DMS79 (cell line): ENCODE measurements around the gene MYOZ3.
A peak's percentile ranks its signal among the peaks of the same experiment; 100 is the strongest.

ENCODE experiments used
- DNase-seq: peaks from one replicate; lab custom pipeline; 2025; lab: John Stamatoyannopoulos, UW

MYOZ3 gene

DNA sequence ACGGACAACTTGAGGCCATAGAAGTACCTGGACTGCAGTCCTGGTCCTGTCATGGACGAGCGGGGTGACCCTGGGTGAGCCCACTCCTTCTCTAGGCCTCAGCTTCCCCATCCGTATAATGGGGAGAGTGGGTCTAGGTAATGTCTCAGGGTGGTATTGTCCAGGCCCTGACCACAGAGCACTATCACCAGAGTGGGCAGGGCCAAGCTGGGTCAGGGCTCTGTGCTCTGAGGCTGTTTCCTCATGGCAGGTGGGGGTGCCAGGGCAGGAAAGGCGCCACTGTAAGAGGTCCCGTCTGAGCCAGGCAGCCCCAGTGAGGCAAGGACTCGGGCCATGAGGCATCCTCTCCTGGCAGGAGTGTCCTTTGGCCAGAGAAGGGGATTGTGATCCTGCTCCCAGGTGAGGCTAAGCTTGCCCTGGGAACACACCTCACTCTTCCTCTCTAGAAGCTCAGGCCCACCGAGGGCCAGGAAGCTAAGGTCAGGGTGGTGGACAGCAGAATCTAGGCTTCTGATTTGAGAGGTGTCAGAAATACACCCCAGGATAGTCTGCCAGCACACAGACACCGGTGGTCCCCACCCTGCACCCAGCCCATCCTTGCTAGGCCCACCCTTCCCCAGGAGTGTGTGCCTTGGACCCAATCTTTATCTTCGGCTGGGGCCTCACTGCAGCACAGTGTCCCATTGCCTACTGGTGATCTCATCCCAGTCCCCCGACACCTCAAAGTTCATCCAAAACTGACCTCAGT lies 1.5 kb upstream of the MYOZ3 start:
- no peak for DNase-seq

DNA sequence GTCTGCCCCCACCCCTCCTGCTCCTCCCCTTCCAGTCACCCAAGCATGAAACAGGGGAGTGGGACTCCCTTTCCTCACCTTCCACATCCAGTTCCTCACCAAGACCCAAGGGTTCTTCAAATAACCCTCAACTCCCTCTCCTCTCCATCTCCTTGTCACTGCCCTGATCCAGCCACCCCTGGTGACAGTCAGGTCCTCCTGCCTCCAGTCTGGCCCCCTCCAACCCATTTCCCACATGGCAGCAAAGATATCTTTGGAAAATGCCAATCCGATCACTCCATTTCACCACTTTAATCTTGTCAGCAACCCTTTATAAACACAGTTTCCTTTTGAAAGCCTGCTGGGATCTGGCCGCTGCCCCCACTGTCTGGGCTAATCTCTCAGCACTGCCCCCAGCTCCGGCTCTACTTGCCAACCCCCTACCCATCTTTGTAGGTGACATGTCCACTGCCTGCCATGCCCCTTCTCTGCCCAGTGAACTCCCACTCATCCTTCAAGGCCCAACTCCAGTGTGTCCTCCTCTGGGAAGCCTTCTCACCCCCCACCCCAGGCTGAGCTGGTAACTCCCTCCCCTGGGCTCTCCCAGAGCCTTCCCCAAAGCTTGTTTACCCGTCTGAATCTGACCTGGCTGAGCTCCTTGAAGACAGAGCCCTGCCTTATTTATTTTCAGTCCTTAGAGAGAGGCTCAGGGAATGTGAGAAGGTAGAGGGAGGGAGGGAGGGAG lies 781 bp upstream of the MYOZ3 start:
- DNase-seq: no peak

DNA sequence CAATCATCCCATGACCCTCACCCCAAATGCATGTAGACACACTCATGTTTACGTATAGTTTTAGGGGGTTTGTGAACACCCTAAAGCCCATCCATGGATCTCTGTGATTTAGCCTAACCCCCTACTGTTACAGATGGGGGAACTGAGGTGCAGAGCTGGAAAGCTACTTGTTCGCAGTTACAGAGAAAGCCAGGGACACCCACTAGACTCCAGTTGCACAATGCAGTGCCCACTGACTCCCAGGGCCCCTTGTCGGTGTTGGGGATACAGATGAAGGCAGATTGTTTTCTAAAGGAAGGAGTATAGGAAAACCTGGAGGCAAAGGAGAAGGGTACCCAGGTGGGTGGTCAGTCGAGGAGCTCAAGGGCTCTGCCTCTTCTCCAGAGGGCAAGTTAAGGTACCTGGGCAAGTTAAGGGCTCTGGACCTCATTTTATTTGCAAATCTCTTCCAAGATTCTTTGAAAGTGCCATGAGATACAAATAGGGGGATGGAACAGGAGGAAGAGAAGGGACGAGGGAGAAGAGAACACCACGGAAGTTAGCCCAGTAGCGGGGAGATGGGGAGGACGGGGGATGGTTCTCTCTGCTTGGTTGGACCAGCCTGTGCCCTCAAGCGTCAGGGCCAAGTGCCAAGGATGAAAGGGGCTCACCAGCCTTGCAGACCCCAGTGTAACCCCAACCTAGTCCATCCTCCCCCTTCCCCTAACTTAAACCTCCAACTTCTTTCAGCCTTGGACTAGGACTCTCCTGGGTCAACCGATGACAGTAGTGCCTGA lies 958 bp downstream of the MYOZ3 start:
- DNase-seq: no peak

DNA sequence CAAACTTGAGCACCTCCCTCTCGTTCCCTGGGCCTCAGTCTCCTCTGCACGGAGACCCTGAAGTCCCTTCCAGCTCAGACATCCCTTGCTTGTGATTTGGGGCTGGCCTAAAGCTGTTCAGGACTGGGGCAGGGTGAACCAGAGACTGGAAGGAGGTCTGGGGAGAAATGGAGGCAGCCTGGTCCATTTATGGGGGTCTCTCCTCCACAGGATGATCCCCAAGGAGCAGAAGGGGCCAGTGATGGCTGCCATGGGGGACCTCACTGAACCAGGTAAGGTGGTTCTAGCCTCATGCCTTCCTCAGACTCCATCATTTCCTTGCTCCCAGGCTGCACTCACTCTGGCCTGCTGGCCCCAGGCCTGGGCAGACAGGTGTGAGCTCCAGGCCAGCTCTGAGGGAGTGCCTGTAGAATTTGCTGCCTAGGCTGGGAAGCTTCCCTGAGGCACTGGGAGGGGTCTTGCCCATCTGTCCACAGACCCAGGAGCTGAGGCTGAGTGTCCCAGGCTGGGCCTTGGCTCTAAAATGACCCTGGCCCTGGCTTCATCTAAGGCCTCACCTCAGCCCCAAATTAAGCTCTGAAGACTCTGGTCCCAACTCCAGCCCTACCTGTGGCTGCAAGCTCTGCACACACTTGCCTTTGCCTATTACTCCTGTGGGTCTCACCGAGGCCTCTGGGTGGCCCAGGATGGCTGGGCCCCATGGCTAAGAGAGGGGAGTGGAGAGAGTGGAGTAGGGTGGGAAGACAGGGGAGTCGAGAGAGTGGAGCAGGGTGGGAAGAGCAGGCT lies 1.9 kb downstream of the MYOZ3 start:
- DNase-seq: no peak

DNA sequence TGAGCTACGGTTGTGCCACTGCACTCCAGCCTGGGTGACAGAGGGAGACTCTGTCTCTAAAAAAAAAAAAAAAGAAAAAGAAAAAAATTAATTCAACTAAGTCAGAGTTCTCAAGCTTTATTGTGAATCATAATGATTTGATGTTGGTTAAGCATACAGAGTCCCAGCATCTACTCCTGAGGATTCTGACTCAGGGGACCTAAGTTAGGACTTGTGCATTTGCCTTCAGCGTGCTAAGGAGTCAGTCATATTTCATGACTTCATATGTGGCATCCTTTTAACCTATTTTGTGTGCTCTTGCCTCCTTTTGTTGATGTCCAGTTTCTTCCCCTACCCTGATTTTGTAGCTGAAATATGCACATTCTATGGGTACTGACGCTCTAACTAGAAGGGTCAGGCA lies 2.9 kb downstream of the MYOZ3 start:
- no peak for DNase-seq

DNA sequence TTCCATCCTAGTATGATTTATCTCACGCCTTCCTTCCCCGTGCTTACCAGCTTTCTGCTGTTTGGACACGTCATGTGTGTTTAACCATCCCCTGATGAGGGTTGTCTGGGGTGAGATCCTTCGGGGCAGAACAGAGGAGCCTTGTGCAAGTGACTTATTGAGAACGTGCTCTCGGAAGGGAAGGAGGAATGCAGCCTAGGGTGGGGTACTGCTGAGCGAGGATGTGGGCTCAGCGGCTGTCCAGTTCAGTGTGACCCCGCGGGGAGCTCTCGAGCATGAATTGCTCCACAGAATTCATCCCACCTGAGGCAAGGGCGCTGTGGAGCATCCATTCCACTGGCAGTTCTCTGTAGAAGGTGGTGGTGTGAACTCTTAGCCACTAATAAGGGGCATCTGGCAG lies 4.0 kb downstream of the MYOZ3 start:
- no peak for DNase-seq

DNA sequence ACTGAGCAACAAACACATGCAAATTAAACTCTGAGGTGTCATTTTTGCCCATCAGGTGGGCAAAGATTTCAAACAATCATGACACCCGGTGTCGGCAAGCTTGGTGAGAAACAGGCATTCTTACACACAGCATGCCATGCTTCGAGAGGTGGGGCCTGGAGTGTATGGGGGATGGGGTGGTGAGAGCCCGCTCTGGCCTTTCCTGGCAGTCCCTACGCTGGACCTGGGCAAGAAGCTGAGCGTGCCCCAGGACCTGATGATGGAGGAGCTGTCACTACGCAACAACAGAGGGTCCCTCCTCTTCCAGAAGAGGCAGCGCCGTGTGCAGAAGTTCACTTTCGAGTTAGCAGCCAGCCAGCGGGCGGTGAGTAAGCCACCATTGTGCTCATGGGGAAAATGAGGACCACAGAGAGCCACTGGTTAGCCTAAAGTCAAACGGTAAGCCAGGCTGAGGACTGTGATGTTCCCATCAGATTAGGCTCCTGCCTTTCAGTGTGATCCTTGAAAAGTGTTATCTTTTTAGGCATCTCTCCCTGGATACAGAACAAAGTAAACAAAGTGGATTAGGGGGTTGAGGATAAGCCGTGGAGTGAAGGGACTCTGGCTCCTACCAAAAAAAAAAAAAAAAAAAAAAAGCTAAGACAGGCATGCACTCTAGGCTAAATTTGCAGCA lies 9.4 kb downstream of the MYOZ3 start:
- no peak for DNase-seq

DNA sequence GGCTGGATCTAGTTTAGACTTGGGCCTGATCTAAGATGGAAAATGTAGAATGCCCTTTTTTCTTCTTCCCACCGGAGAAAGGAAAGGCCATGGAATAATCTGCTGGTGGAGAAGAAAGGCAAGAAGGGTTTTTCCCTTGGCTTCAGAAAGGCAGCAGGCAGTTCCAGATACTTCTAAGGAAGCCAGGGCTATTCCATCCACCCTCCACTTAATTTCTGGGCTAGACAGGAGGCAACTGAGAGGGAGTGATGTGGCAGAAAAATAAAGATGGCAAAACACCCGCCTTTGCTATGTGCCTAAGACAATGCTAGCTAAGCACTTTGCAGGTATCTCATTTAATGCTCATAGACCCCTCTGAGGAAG lies 9.9 kb downstream of the MYOZ3 start:
- no peak for DNase-seq

DNA sequence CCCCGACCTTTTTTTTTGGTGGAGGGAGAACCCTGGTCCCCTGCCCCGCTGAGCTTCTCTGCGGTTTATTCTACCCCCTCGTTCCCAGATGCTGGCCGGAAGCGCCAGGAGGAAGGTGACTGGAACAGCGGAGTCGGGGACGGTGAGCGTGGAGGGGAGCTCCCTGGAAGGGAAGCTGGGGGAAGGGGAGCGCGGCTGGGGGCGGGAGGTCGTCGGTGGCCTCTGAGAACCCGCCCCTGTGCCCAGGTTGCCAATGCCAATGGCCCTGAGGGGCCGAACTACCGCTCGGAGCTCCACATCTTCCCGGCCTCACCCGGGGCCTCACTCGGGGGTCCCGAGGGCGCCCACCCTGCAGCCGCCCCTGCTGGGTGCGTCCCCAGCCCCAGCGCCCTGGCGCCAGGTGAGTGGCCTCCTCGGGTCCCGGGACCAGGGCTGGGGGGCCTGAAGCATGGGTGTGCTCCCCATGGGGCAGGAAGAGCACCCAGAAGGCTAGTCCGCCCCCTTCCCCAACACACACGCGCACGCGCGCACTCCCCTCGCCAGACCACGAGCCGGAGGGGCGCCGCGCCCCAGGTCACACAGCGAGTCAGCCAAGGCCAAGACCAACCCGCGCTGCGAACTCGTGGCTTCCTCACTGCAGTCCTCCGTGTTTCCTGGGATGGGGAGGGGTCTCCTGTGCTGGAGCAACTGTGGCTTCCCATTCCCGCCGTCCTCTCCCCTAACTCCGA lies 10.6 kb downstream of the MYOZ3 start:
- no peak for DNase-seq

DNA sequence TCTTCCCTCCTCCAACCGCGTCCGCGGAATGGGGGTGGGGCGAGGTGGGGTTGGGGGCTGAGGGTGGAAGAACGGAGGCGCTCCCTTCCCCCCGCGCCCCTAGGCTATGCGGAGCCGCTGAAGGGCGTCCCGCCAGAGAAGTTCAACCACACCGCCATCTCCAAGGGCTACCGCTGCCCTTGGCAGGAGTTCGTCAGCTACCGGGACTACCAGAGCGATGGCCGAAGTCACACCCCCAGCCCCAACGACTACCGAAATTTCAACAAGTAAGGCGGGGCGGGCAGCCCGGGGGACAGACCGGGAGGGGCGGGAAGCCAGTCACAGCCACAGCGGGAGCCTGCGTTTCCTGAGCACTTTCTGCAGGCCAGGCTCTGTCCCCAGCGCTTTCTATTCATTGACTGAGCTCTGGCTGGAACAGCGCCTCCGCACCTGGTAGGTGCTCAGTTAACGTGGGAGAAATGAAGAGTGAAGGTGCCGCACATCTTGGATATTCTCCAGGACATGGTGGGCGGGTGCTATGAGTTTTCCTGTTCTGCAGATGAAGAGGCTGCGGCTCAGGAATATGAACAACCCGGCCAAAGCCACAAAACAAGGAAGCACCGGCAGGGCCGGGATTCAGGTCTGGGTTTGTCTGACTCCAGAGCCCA lies 11.3 kb downstream of the MYOZ3 start:
- no peak for DNase-seq

DNA sequence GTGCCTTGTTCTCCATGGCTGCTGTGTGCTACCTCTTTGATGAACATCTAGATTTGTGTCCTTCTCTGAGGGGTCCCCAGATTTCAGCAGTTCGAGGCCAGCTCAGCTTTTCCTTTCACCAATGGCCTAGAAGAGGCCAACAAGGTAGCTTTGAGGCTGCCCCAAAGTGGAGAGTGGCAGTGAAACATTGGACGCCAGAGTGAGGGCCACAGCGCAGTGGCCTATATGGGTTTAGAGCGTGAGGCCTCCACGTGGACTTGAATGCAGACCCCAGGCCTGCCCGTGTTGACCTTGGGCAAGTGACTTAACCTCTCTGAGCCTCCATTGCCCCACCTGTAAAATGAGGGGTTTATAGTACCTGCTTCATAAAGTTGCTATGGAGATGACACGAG lies 11.8 kb downstream of the MYOZ3 start:
- no peak for DNase-seq

DNA sequence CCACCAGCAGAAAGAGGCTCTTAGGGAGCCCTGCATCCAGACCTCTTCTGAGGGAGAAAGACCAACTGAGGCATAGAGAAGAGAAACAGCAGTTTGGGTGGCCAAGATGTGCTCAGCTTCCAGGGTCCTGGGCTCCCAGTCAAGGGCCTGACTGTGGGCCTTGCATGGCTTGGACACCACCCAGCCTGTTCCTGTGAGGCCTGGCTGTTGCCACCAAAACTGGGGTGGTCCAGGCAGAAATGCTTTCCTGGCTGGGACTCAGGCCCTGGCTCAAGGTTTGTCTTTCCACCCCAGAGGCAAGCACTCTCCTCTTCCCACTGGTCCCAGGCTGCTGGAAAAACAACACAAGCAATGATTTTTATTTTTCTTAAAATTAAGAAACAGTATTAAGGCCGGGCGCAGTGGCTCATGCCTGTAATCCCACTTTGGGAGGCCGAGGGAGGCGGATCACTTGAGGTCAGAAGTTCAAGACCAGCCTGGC lies 13.3 kb downstream of the MYOZ3 start:
- no peak for DNase-seq

DNA sequence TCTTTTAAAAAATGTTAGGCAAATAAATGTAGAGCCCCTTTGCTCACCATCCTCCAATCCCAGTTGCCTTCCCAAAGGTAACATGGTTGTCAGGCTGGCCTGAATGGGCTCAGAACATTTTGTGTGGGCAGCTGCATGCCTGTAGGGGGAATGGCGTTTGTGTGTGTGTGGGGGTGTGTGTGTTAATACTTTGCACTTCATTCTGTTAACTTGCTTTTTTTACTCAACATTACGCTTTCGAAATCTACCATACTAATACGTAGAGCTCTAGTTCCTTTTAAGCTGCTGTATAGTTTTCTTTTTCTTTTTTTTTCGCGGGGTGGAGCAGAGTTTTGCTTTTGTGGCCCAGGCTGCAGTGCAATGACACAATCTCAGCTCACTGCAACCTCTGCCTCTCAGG lies 14.0 kb downstream of the MYOZ3 start:
- no peak for DNase-seq

DNA sequence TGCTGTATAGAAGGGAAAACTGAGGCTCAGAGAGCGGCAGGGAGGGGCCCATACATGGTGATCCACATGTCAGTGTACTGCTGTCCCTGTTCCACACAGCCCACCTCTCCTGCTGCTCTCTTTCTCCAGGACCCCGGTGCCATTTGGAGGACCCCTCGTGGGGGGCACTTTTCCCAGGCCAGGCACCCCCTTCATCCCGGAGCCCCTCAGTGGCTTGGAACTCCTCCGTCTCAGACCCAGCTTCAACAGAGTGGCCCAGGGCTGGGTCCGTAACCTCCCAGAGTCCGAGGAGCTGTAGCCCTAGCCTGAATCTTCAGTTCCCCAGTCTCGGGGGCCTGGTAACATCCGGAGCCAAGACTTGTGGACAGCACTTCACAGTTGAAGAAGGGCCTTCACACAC lies 15.5 kb downstream of the MYOZ3 start:
- no peak for DNase-seq

DNA sequence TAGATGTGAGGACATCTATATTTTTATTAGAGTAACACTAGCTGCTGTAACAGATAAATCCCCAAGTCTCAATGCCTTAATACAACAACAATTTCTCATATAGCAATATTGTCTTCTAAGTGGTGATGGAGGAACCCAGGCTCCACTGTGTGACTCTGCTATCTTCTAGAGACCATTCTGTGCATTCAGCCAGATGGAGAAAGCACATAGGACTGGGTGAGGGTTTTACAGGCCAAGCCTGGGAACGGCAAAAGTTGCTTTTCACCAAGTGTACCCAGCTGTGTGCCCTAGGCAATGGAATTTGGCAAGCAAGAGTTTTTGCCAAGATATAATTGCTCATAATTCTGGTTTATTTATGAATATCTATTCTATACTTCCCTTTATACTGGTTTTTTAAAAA lies 28.1 kb downstream of the MYOZ3 start:
- DNase-seq: no peak

DNA sequence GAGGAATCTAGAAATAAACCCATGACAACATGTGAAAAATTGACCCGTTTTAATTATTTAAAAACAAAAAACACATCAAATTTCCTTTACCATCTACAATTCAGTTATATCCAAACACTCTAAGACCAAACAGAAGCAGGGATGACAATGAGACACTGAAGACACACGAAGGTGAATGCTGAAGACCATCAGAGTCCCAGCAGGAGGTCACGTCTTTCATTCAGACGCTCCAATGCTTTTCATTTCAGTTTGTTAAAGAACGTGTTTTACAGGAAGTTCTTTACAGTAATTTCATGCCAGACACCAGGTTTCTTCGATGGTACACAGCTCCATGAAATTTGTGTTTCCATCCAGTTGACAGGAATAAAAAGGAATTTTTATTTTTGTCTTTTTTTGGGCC lies 29.7 kb downstream of the MYOZ3 start:
- no peak for DNase-seq

DNA sequence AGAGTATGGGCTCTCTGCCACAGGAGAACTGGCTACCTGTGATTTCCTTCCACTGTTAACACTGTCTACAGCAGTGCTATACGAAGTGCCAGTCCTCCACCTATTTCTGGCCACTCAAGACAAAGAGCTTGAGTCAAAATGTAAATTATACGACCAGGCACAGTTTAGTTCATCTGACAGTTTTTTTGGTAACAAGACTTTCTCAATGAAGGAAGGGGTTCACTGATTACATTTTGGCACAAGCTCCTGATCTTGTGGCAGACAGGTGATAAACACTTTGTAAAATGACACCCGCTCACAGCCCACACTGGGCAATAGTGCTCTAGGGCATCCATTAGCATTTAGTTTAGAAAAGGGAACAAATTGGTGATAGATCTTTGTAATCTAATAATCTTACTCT lies 31.2 kb downstream of the MYOZ3 start:
- no peak for DNase-seq

DNA sequence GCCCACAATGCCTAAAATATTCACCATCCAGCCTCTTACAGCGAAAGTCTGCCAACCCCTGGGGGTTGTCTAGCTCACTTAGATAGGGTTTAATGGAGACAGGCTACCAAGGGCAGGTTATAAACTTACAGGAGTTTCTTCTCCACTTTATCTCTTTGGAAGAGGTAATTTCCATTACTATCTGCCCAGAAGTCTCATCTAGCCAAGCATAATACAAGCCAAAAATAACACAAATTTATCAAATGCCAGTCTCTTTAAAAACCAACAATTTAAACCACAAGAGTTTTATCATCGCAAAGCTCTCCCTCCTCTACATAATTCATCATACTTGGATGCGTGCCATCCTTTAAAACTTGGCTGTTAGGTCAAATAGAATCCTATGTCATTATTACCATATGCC lies 33.6 kb downstream of the MYOZ3 start:
- no peak for DNase-seq

DNA sequence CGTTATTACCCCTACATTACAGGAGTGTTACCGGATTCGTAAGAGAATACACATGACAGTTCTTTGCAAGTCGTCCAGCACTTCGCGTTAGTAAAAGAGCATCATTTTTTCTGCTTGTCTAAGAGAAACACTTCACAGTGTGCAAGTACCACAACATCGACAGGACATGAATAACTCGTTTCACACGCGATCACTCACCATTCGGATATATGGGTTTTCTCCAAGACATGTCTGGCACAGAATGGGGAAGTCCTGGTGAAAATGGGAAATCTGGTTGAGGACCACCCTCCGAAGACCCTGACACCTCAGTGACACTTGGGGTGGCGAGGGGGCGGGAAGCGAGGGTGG lies 39.2 kb downstream of the MYOZ3 start:
- no peak for DNase-seq

DNA sequence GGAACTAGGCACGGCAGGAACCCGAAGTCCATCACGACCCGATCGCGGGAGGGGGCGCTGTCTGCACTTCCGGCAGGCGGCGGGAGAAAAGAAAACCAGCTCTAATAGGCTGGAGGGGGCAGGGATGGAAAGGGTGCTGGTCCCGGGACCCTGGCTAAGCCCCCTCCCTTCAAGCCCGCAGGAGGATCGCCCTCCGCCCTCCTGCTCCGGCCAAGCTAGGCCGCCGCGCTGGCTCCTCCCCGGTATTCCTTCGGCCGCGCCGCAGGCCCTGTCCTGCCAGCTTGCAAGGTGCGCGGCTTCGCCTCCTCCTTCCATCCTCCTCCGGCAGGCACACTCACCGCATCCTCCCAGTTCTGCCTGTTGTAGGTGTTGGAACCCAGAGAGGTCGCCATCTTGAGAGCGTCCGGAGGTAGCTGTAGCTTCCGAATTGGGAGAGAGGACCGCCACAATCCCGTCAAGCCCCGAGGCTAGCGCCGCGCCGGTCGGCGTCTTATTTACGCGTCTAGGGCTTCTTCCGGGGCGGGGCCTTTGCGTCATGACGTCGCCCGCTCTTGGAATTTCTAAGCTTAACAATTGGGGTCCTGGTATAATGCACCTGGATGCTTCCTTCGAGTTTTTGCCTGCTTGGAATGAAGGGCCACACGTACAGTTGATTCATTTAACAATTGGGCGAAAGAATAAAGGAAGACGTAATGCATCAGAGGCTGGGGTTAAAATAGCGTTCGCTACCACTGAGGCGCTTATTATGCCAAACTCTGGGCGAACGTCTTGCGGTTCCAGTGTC lies 39.7 kb downstream of the MYOZ3 start, which contains the start of gene RBM22:
RBM22 (minus strand) TSS at position 469 of the 784 bp plus-strand sequence; CDS start at position 392, 77 bp downstream.
- peak; percentile 61 for DNase-seq
